ENCODE results near the gene PTPRM. TPM values are rescaled to one million over a fixed set of nuclear protein-coding genes. Genes with fewer than 3 reads are reported as not detected.

The PTPRM gene
- total and polyA plus RNA-seq, 7 donors: 3.9 to 151 (median 62.8) TPM

- Histone ChIP-seq H3K36me3 (no peaks in the 10 kb centered on the region), H3K4me3 (no peak overlapping the region), H3K9me3 (peaks cover 0 to 6% (median 1%) of the 10 kb centered on the region in 4 donors), H3K27ac (no peak overlapping the region), H3K4me1 (peaks cover 0 to 32% (median 22%) of the 10 kb centered on the region in 4 donors), H3K27me3 (no peaks in the 10 kb centered on the region)
- TF ChIP-seq POLR2AphosphoS5 (IDR thresholded peaks at IDR 0.05) (no peak), POLR2A (IDR thresholded peaks at IDR 0.05) (no peak), CTCF (IDR thresholded peaks at IDR 0.05) (no peak), EP300 (IDR thresholded peaks at IDR 0.05) (no peak)
- 92 to 93% methylated on average over 5 of the region's 5 CpGs for WGBS, 2 donors
- intact Hi-C loops (cut with DNase I): no loop called here
- no peak for DNase-seq
Observed at GRCh38 chr18:7814754-7815315, 247.7 kb downstream of the PTPRM start.

- no peak overlapping the region for H3K4me3 ChIP-seq
- peaks cover 0 to 6% (median 1%) of the 10 kb centered on the region in 4 donors for H3K9me3 ChIP-seq
- H3K27me3 ChIP-seq: no peaks in the 10 kb centered on the region
- H3K4me1 ChIP-seq: peaks cover 0 to 33% (median 23%) of the 10 kb centered on the region in 4 donors
- H3K27ac ChIP-seq: no peak overlapping the region
- whole genome bisulfite sequencing, 2 donors: 89% methylated on average over 2 of the region's 2 CpGs
- TF ChIP-seq POLR2AphosphoS5 (IDR thresholded peaks at IDR 0.05): no peak
- TF ChIP-seq EP300 (IDR thresholded peaks at IDR 0.05): no peak
- no peak for TF ChIP-seq CTCF (IDR thresholded peaks at IDR 0.05)
- TF ChIP-seq POLR2A (IDR thresholded peaks at IDR 0.05): no peak
- H3K36me3 ChIP-seq: no peaks in the 10 kb centered on the region
- no peak for DNase-seq
- intact Hi-C loops (cut with DNase I): no loop called here
Observed at GRCh38 chr18:7815787-7816186, 248.7 kb downstream of the PTPRM start.

GRCh38 chr18:7817575-7818230 lies 250.6 kb downstream of the PTPRM start:
- H3K4me3 ChIP-seq: no peak overlapping the region
- H3K4me1 ChIP-seq: peaks cover 0 to 32% (median 22%) of the 10 kb centered on the region in 4 donors
- no peaks in the 10 kb centered on the region for H3K27me3 ChIP-seq
- DNase-seq: no peak
- no peak for TF ChIP-seq POLR2A (IDR thresholded peaks at IDR 0.05)
- peak in 2 of 4 donors; percentile 9 to 24 for TF ChIP-seq POLR2AphosphoS5 (IDR thresholded peaks at IDR 0.05)
- H3K27ac ChIP-seq: no peak overlapping the region
- no peaks in the 10 kb centered on the region for H3K36me3 ChIP-seq
- WGBS, 2 donors: 66 to 78% methylated on average over 8 of the region's 8 CpGs
- peaks cover 0 to 6% (median 1%) of the 10 kb centered on the region in 4 donors for H3K9me3 ChIP-seq
- intact Hi-C loops (cut with DNase I): no loop called here

- peaks cover 0 to 27% (median 19%) of the 10 kb centered on the region in 4 donors for H3K4me1 ChIP-seq
- 66 to 79% methylated on average over 1 of the region's 1 CpG for WGBS, 2 donors
- H3K4me3 ChIP-seq: no peak overlapping the region
- no peak overlapping the region for H3K27ac ChIP-seq
- no peaks in the 10 kb centered on the region for H3K36me3 ChIP-seq
- intact Hi-C loops (cut with DNase I): no loop called here
- no peaks in the 10 kb centered on the region for H3K9me3 ChIP-seq
- H3K27me3 ChIP-seq: no peaks in the 10 kb centered on the region
- DNase-seq: no peak
- TF ChIP-seq CTCF (IDR thresholded peaks at IDR 0.05) (no peak), POLR2A (IDR thresholded peaks at IDR 0.05) (no peak), POLR2AphosphoS5 (IDR thresholded peaks at IDR 0.05) (no peak), EP300 (IDR thresholded peaks at IDR 0.05) (no peak)
Observed at GRCh38 chr18:7821784-7822183, 254.7 kb downstream of the PTPRM start.

- 43 to 60% methylated on average over 9 of the region's 9 CpGs for WGBS, 2 donors
- no peak overlapping the region for H3K4me3 ChIP-seq
- no peaks in the 10 kb centered on the region for H3K36me3 ChIP-seq
- TF ChIP-seq CTCF (IDR thresholded peaks at IDR 0.05): no peak
- no peak for TF ChIP-seq EP300 (IDR thresholded peaks at IDR 0.05)
- no peak for TF ChIP-seq POLR2AphosphoS5 (IDR thresholded peaks at IDR 0.05)
- TF ChIP-seq POLR2A (IDR thresholded peaks at IDR 0.05): no peak
- H3K9me3 ChIP-seq: no peaks in the 10 kb centered on the region
- no peaks in the 10 kb centered on the region for H3K27me3 ChIP-seq
- intact Hi-C loops (cut with DNase I): no loop called here
- H3K4me1 ChIP-seq: peaks cover 0 to 18% (median 13%) of the 10 kb centered on the region in 4 donors
- peak overlapping the region; percentile 15 to 21 (median 16) for H3K27ac ChIP-seq
- DNase-seq: no peak
Observed at GRCh38 chr18:7822435-7823331, 255.6 kb downstream of the PTPRM start.

Data from sigmoid colon (tissue), 7 donors.